Stimulated activated CD4-positive, alpha-beta T cell treated with anti-CD3 and anti-CD28 coated beads, Interleukin-1b, Interleukin-23, amount 100 ng/mL, for 48 hours (primary cell): Measurements from ENCODE around the gene ZNF385B.

Source experiments
- DNase-seq: peaks from one replicate; pipeline ENCODE4 v3.0.0-alpha.2; 2020

The ZNF385B gene

GRCh38 chr2:179432751-179433150, 428.7 kb downstream of the ZNF385B start:
- no peak for DNase-seq

DNA sequence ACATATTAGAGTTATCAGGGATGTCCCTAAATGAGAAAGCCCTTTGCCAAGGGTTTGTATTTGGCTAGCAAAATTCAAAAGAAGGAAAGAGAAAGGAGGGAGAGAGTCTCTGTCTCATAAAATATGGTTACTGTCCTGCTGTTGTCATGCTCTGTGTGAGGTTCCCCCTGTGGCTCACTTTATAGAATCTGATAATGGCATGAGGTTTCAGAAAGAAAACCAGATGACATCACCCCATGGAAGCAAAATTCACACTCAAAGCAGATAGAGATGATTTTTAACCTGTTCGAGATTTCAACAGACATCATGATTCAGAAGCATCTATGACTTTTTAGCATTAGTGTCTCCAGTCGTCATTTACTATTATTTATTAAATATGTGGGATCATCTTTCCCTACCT, 431.8 kb downstream of the ZNF385B start:
- no peak for DNase-seq

DNA sequence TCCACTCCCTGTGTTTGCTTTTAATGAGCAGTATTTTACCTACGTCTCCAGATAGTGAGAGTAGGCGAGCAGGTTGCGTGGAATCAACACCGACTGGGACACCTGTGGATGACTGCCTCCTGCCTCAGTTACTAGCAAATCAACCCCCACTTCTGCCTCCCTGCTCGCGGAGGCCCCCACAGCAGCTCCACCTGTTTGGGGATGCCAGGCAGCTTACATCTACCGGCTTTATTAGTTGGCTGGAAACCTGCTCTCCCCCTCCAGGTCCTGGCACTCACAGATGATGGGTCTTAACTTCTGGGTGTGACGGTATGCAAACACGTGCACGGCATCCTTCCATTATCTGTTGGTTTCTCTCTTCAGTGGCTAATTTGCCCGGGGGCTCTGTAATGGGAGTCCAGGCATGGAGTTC, 432.3 kb downstream of the ZNF385B start:
- DNase-seq: no peak

GRCh38 chr2:179428649-179429048, 432.8 kb downstream of the ZNF385B start:
- DNase-seq: no peak

- no peak for DNase-seq
Measured at GRCh38 chr2:179427065-179427464, 434.3 kb downstream of the ZNF385B start.

DNA sequence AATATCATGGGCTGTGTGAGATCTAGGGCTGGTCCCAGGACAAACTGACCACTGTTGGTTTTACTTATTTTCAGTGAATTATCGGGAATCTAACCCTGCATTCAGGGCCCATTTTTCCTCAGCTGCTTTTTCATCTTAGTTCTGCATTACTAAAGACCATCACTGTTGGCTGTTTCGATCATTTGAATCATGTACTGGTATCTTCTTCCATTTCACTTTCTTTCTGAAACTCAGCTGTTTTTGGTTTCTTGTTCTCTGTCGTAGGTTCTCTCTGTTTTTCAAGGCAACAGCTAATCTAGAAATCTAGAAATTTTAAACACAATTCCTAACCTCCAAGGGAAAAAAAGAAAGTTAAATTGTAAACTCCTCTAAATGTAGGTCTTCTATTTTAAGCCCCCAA, 436.8 kb downstream of the ZNF385B start:
- DNase-seq: no peak

GRCh38 chr2:179422037-179422643, 439.3 kb downstream of the ZNF385B start:
- peak; percentile 43 for DNase-seq

GRCh38 chr2:179417436-179417949, 443.9 kb downstream of the ZNF385B start:
- no peak for DNase-seq

DNA sequence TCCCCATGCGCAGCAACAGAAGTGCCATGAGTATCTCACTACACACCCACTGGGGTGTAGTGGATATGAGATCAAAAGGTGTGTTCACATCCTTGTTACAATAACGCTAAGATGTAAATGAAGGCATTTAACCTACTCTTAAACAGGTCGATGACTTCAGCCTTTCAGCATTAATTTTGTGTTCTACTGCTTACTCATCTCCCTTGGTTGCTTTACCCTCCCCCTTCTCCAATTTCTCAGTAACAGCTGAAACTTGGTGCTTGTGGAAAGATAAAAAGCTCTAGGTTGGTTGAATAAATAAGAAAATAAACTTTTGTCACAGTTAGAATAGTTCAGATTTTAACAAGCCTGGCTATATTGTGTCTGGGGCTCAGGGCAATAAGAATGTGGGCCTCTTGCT, 449.3 kb downstream of the ZNF385B start:
- no peak for DNase-seq

GRCh38 chr2:179410552-179411356, 450.7 kb downstream of the ZNF385B start:
- DNase-seq: peak; percentile 29

DNA sequence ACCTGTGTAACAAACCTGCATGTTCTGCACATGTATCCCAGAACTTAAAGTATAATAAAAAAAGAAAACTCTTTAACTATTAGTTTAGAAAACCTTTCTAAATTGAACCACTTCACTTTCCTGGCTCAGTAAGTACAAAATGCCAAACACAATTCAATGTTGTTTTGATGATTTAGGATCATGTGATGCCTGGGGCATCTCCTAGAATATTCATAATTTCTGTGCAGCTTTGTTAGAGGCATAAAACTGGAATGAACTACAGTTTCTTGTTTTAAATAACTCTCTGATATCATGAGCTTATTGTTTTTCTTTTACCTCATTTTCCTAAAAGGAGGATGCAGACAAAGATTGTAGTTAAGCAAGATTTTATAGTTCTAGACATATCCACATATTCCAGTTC, 457.8 kb downstream of the ZNF385B start:
- DNase-seq: no peak

- no peak for DNase-seq
Measured at GRCh38 chr2:179393481-179393880, 467.9 kb downstream of the ZNF385B start.
